ENCODE results near the gene SLK.

- TF ChIP-seq CTCF (conservative IDR thresholded peaks at IDR 0.05 in 1 of 2, IDR thresholded peaks at IDR 0.05 in 1 of 2; ENCODE audit: extremely low read depth in 1 of 2, insufficient read depth in 1 of 2, low read depth in 1 of 2, low read length in 2 of 2), result no peak
- TF ChIP-seq EZH2 (IDR thresholded peaks at IDR 0.05; ENCODE audit: borderline replicate concordance, low read length), result no peak
Observed at GRCh38 chr10:104036518-104037260, 69.7 kb downstream of the SLK start.
